PFSK-1 (cell line): Measurements from ENCODE around the gene GLYAT.

Experiments
- FOXP2 ChIP-seq: optimal IDR thresholded peaks from 2 replicates; pipeline ENCODE3; 2011; ENCODE audit warnings: borderline replicate concordance, control low read depth, inconsistent platforms; ENCODE audit not compliant: insufficient read depth; ENCODE audit errors: extremely low read length, extremely low read depth
- POLR2AphosphoS5 ChIP-seq: IDR thresholded peaks from 2 replicates; pipeline ENCODE4 v1.6.1; 2012; ENCODE audit warnings: low read depth, mild to moderate bottlenecking, control low read depth, low read length, moderate library complexity
- SIN3A ChIP-seq: IDR thresholded peaks from 2 replicates; pipeline ENCODE4 v1.6.1; 2012; ENCODE audit warnings: mild to moderate bottlenecking, low read length, moderate library complexity, borderline replicate concordance; ENCODE audit not compliant: insufficient read depth
- TAF1 ChIP-seq: IDR thresholded peaks from 2 replicates; pipeline ENCODE4 v1.6.1; 2012; ENCODE audit warnings: low read length, control low read depth, borderline replicate concordance; ENCODE audit not compliant: insufficient read depth
- TF ChIP-seq, protein P1 (sequence below), 2 experiments: IDR thresholded peaks; 2 replicates each; pipeline versions ENCODE4 v1.6.1 to v1.8.0; 2011 to 2012; ENCODE audit warnings: low read depth in 2 of 2, low read length in 2 of 2, control low read depth in 1 of 2, inconsistent platforms in 1 of 2, mild to moderate bottlenecking in 1 of 2, moderate library complexity in 1 of 2; ENCODE audit not compliant: insufficient read depth in 1 of 2

Gene GLYAT

DNA sequence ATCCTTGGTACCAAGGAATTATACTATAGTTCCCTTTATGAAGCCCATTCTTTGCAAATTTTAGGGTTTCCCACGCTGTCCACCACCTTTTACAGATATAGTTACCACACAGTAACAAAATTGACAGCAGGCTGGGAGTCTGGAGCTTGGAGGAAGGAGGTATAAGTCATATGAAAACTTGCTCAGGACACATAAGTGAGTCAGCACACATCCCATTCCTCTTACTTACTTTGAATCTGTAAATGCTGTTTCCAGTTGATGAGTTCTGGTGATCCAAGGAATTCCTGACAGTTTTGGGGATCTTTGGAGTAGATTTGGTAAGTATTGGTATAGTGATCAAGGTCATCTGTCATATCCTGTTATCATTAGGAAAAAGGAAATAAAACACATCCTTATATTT, 19.2 kb downstream of the GLYAT start:
- TF ChIP-seq FOXP2: no peak

DNA sequence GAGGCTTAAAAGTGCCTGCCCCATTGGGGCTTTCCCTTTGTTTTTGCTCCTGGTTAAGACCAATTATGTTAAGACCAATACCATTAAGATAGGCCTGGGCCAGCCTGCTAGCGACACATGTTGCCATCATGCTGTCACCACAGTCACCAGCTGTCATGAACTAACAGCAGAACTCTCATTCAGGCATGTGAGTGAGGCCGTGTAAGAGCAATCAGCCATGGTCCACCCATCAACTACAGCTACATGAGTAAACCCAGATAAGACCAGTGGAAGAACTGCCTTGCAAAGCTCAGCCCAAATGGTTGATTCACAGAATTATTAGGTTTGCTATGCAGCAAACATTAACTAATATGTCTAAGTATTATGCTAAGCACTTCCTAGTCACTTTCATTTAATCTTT, 19.9 kb downstream of the GLYAT start:
- no peak for TF ChIP-seq FOXP2

DNA sequence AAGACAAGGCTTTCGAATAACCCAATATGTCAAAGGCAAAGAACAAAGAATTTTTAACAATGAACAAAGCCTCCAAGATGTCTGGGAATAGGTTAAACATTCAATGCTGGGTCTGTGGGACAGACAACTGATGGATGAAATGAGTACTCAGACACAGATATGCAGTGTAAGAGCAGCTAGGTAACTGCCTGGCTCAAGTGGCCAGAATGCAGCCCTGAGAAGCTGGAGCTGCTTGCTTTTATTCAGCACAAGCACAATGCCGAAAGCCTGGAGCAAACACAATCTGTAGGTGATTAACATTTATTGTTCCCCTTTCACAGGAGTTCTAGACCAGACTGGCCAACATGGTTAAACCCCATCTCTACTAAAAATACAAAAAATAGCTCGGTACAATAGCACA, 24.0 kb downstream of the GLYAT start:
- TF ChIP-seq POLR2AphosphoS5 (no peak), TAF1 (no peak), SIN3A (no peak), FOXP2 (no peak)
- TF ChIP-seq, protein P1, sequence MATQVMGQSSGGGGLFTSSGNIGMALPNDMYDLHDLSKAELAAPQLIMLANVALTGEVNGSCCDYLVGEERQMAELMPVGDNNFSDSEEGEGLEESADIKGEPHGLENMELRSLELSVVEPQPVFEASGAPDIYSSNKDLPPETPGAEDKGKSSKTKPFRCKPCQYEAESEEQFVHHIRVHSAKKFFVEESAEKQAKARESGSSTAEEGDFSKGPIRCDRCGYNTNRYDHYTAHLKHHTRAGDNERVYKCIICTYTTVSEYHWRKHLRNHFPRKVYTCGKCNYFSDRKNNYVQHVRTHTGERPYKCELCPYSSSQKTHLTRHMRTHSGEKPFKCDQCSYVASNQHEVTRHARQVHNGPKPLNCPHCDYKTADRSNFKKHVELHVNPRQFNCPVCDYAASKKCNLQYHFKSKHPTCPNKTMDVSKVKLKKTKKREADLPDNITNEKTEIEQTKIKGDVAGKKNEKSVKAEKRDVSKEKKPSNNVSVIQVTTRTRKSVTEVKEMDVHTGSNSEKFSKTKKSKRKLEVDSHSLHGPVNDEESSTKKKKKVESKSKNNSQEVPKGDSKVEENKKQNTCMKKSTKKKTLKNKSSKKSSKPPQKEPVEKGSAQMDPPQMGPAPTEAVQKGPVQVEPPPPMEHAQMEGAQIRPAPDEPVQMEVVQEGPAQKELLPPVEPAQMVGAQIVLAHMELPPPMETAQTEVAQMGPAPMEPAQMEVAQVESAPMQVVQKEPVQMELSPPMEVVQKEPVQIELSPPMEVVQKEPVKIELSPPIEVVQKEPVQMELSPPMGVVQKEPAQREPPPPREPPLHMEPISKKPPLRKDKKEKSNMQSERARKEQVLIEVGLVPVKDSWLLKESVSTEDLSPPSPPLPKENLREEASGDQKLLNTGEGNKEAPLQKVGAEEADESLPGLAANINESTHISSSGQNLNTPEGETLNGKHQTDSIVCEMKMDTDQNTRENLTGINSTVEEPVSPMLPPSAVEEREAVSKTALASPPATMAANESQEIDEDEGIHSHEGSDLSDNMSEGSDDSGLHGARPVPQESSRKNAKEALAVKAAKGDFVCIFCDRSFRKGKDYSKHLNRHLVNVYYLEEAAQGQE (IDR thresholded peaks at IDR 0.05; ENCODE audit: insufficient read depth in 1 of 2, low read depth in 2 of 2, low read length in 2 of 2): no peak

DNA sequence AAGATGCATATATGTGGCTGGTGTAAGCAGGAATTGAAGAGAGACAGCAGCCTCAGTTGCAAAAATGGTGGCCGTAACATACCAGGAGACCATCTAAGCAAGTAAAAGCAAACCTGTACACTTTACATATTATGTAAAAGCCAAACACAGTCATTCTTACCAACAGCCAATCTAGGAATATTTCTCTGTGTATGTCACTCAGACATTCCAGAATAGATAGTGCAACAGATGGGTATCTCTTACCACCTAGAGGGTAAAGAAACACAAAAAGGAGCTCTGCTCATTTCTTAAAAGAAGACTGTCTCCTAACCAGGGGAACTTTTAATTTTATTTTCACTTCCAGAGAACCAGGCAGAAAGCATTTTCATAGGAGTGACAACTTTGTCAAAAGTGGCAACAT, 38.7 kb downstream of the GLYAT start:
- TF ChIP-seq POLR2AphosphoS5 (no peak), FOXP2 (no peak), TAF1 (no peak), SIN3A (no peak)
- TF ChIP-seq, protein P1 (IDR thresholded peaks at IDR 0.05; ENCODE audit: insufficient read depth in 1 of 2, low read depth in 2 of 2, low read length in 2 of 2): no peak

DNA sequence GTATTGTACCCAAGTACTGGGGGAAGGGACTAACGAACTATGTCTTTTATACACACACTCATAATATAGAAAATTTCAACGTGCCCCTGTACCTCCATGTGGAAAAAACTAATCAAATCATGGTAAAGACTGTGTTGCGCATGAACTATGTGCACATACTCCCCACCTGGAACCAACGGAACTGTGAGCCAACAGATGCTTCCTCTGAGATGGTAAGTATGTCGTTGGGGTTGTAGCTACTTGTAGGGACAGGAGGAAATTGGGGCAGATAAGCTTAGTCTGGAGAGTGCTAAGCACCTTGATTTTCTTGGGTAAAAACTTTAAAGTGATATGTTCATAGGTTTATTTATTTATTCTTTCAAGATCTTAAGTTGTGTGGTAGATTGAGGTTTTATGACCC, 40.1 kb downstream of the GLYAT start:
- TF ChIP-seq SIN3A: no peak
- no peak for TF ChIP-seq POLR2AphosphoS5
- TF ChIP-seq, protein P1 (IDR thresholded peaks at IDR 0.05; ENCODE audit: insufficient read depth in 1 of 2, low read depth in 2 of 2, low read length in 2 of 2): no peak
- no peak for TF ChIP-seq TAF1
- TF ChIP-seq FOXP2: no peak

DNA sequence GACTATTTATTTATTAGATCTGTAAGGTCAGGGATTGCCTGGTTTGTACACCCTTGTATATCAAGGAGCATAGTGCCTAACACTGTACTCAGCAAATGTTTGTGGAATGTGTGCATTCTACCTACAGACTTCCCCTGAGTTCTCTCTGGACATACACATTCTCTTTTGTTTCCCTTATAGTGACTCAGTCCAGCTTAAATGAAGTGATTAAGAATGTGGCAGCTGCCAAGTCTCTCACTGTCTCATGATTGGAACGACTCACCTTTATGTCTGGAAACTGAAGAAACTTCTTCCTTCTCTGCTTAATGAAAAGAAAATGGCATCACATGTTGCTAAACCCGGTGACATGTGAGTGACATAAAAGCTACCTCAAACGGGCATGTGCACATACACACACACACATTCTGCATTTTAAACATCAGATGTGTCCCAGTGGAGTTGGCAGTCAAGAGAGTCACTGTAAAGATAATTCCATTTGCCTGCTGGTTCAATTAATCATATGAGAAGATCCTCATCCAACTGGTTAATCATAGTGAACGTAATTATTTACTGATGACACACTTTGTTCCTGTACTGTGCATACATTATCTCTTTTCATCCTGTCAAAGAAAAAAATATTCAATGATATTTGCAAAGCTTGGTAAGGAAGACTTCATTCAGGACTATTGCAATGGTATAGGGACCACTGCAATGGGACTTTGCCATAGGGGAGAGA, 42.8 kb downstream of the GLYAT start:
- TF ChIP-seq SIN3A: no peak
- TF ChIP-seq FOXP2: no peak
- TF ChIP-seq POLR2AphosphoS5: no peak

DNA sequence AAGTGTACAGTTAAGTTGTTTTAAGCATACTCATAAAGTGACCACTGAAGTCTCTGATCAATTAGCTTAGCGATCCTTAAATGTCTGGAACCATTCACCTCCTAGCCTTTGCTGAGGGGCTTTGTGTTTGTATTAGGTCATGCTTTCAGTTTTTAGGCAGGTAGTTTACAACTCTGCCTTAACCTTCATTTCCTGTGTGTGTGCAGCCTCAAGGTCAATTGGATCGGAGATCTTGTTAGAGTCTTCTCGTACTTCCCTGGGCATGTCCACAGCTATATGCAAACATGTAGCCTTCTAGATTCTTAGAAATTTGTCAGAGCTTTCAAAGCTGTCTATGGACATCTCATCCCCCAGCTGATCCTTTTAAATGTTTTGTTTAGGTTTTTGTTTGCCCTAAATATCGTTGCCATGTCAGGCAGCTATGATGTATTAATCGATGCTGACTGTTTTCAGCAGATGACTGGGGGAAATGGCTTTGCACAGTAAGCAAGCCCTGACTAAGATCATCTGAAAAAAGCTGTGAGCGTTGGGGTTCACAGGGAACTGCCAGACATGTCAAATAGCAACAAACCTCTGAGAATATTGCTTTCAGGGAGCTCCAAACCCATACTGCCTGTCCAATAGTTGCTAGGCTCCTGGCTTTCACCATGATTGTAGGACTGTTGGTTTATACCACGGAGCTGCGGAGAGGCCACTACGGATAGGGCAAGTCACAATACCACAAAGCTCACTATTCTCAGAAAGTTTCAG, 45.6 kb downstream of the GLYAT start:
- no peak for TF ChIP-seq FOXP2
- TF ChIP-seq, protein P1 (IDR thresholded peaks at IDR 0.05; ENCODE audit: insufficient read depth in 1 of 2, low read depth in 2 of 2, low read length in 2 of 2): no peak
- no peak for TF ChIP-seq TAF1
